Upper lobe of right lung (tissue), 1 donor: Measurements from ENCODE around the gene RAB27A. TPM values are rescaled to one million over a fixed set of nuclear protein-coding genes. Genes with fewer than 3 reads are reported as not detected.
"Not testable (repeated sequence)": the region's sequence is repeated elsewhere in the genome, so short reads cannot be mapped to it uniquely, and the experiment has no call there.

Experiments used
- ATAC-seq: fragments of 200-7000 bp; cut with Tn5 transposase; one replicate; pipeline ENCODE4 v1.9.1; 2020; ENCODE audit warnings: mild to moderate bottlenecking, moderate library complexity
- DNase-seq: peaks from one replicate; pipeline ENCODE4 v3.0.0-alpha.2; 2020
- H3K27ac ChIP-seq: fragments of 200-600 bp; one replicate; pipeline ENCODE4 v1.8.0; 2022
- H3K27me3 ChIP-seq: fragments of 200-600 bp; one replicate; pipeline ENCODE4 v1.8.0; 2022; ENCODE audit warnings: mild to moderate bottlenecking
- H3K36me3 ChIP-seq: fragments of 200-600 bp; one replicate; pipeline ENCODE4 v1.8.0; 2022
- H3K4me1 ChIP-seq: fragments of 200-600 bp; one replicate; pipeline ENCODE4 v1.8.0; 2022
- H3K4me3 ChIP-seq: fragments of 200-600 bp; one replicate; pipeline ENCODE4 v1.8.0; 2022; ENCODE audit warnings: mild to moderate bottlenecking
- H3K9me3 ChIP-seq: fragments of 200-600 bp; one replicate; pipeline ENCODE4 v1.8.0; 2022
- intact Hi-C: fragments of 100-400 bp; cut with DNase I; formaldehyde crosslinking; loops from one replicate; pipeline ENCODE4 v1.11.0; 2022
- total RNA-seq: library from RNA; stranded (reverse); fragmentation: NEBNext Ultra II Directional; extraction: Animal tissue kit (Norgen Biotek cat#: 25700); gene quantifications from one replicate; pipeline ENCODE4 v1.2.1, GENCODE V29; 2021
- TF ChIP-seq, protein P1 (sequence below): fragments of 200-600 bp; IDR thresholded peaks from one replicate; pipeline ENCODE4 v1.8.0; 2022; ENCODE audit warnings: antibody characterized with exemption
- donor health status: DM: no; HTN: yes; CAD: no; lungs with severe emphysema.

RAB27A gene
- total RNA-seq, 1 donor from 2014 or later, result 72.5 TPM

DNA sequence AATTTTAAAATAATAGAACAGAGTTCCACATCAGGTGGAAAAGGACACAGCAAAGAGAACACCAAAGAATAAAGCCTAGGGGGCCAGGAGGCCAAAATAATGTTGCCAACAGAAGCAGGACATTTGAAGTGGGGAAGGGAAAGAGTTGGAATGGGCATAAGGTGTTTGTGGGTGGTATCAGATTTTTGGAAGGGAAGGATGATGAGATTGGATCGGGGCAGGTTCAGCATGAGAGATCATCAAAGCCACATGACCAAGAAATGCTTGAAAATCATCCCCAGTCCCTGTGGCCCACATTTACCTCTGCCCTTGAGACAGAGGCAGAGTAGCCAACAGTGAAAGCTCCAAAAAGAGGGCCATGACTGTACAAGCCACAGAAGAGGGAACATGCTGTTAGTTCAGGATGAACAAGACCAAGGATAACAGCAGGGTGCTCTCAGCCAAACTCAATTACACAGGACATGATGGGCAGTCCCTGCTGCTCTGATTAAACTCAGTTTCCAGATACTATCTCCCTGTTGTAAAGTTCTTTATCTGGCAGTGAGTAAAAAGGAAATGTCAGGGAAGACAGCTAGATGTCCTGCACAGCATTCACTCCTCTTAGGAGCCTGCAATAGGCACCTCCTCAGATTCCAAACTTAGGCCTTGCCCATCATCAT, 32.5 kb downstream of the RAB27A start:
- Histone ChIP-seq H3K9me3 (no peaks in the 10 kb centered on the region), H3K4me1 (peaks cover 31% of the 10 kb centered on the region), H3K27me3 (no peaks in the 10 kb centered on the region), H3K36me3 (peaks cover 7% of the 10 kb centered on the region), H3K4me3 (no peak overlapping the region), H3K27ac (no peak overlapping the region)
- TF ChIP-seq, protein P1, sequence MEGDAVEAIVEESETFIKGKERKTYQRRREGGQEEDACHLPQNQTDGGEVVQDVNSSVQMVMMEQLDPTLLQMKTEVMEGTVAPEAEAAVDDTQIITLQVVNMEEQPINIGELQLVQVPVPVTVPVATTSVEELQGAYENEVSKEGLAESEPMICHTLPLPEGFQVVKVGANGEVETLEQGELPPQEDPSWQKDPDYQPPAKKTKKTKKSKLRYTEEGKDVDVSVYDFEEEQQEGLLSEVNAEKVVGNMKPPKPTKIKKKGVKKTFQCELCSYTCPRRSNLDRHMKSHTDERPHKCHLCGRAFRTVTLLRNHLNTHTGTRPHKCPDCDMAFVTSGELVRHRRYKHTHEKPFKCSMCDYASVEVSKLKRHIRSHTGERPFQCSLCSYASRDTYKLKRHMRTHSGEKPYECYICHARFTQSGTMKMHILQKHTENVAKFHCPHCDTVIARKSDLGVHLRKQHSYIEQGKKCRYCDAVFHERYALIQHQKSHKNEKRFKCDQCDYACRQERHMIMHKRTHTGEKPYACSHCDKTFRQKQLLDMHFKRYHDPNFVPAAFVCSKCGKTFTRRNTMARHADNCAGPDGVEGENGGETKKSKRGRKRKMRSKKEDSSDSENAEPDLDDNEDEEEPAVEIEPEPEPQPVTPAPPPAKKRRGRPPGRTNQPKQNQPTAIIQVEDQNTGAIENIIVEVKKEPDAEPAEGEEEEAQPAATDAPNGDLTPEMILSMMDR, result no peak
- ATAC-seq (no peak), DNase-seq (no peak)
- intact Hi-C loops, result no loop called here

DNA sequence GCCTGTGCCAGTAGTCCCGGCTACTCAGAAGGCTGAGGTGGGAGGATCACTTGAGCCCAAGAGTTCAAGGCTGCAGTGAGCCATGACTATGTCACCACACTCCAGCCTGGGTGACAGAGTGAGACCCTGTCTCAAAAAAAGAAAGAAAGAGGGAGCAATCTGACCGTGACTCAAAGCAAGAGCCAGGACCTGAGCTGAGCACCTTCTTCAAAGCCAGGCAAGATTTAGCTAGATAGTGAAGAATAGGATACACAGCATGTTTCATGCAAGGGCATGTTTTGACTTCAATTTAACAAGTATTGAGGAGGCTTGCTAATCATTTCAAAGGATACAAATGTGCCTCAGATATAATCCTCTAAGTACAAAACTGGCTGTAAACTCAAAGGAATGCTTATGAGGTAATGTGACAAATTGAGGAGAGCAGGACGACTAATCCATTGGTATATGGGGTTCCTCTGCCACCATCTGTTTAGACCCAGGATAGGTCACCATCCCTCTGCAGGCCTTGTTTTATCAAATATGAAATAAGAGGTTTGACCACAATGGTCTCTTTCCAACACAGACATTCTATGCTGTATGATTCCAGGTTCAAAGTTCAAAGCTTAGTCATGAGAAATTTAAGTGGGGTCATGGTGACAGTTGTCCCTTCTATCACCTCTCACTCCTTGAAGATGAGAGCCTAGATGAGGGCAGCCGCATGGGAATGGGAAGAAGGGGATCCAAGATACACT, 33.2 kb downstream of the RAB27A start:
- DNase-seq (no peak), ATAC-seq (no peak)
- no peaks in the 10 kb centered on the region for H3K27me3 ChIP-seq
- H3K4me1 ChIP-seq, result peaks cover 31% of the 10 kb centered on the region
- peak overlapping the region; percentile 7 for H3K27ac ChIP-seq
- TF ChIP-seq, protein P1, result no peak
- H3K36me3 ChIP-seq, result peaks cover 7% of the 10 kb centered on the region
- intact Hi-C loops, result no loop called here
- H3K4me3 ChIP-seq, result no peak overlapping the region
- H3K9me3 ChIP-seq, result no peaks in the 10 kb centered on the region

DNA sequence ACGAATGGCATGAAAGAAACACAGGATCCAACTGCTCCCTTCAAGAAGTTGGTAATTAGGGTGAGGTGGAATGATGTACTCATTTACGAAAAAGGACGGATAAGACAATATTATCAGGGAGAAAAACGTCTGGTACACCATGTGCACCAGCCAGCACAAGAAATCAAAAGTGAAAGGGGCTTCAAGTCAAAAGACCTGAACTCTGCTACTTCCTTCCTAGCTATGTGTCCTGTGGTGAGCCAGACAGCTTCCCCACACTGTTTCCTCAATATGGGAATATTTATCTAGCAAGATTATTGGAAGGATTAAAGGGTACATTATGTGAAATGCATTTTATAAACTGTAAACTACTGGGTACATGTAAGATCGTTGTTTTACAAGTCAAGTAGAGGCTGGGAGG, 33.9 kb downstream of the RAB27A start:
- Histone ChIP-seq H3K9me3 (no peaks in the 10 kb centered on the region), H3K27me3 (no peaks in the 10 kb centered on the region), H3K27ac (peak overlapping the region; percentile 7), H3K4me3 (peak overlapping the region; percentile 26), H3K4me1 (peaks cover 38% of the 10 kb centered on the region), H3K36me3 (peaks cover 7% of the 10 kb centered on the region)
- DNase-seq (no peak), ATAC-seq (peak; percentile 68)
- intact Hi-C loops, result no loop called here
- TF ChIP-seq, protein P1, result no peak

DNA sequence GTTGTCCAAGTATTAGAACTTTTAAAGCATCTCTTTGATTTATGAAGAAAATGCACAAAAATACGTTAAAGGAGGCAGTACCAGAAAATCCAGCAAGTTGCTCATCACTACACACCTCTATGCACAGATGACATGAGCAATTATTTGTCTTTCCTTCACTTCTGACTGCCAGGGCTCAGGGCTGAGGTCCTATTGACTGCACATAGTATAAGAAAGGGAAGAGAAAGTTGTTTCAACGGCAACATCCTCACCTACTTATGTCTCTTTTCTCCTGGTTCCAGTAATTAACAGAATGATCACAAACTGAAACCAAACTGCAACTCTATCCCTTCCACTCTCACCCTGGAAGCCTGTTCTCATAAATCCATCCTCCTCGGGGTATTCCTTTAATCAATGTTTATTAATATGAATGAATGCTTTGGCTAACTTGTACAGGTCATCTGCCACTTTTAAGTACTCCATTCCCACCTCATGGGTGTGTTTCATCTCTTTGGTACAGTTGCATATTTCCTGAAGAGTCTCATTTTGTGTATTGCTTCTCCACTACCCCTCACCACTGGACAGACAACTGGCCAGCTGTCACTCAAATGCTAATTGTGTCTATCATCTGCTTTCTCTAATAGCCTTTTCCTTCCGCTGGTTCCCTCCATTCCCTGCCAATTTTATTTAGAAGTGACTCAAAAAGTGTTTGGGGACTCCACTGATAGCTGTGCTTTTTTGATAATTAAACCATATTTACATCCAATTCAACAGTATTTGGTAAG, 34.5 kb downstream of the RAB27A start:
- DNase-seq (no peak), ATAC-seq (no peak)
- intact Hi-C loops, result no loop called here
- no peaks in the 10 kb centered on the region for H3K27me3 ChIP-seq
- peaks cover 44% of the 10 kb centered on the region for H3K4me1 ChIP-seq
- TF ChIP-seq, protein P1, result no peak
- no peaks in the 10 kb centered on the region for H3K9me3 ChIP-seq
- peak overlapping the region; percentile 26 for H3K4me3 ChIP-seq
- H3K27ac ChIP-seq, result peak overlapping the region; percentile 5
- H3K36me3 ChIP-seq, result peaks cover 6% of the 10 kb centered on the region

DNA sequence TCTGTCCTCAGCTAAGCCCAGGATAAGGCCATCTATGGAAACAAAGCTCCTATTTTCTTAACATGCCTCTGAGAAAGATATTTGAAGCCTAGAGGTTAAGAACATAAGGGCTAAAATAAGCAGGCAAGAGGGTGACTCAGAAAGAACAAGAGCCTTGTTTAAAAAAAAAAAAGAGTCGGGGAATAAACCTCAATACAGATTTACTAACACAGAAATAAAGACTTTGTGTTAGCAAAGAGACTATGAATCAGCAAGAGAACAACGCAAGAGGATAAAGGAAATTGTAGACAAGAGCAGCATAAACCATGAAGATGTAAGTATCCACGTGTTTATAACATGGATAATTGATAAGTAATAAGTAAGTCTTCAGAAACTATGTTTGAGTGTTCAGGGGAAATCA, 36.0 kb downstream of the RAB27A start:
- intact Hi-C loops, result no loop called here
- H3K27me3 ChIP-seq, result no peaks in the 10 kb centered on the region
- no peaks in the 10 kb centered on the region for H3K9me3 ChIP-seq
- peaks cover 58% of the 10 kb centered on the region for H3K4me1 ChIP-seq
- no peak overlapping the region for H3K4me3 ChIP-seq
- DNase-seq, result no peak
- no peak for ATAC-seq
- no peaks in the 10 kb centered on the region for H3K36me3 ChIP-seq
- TF ChIP-seq, protein P1, result no peak
- H3K27ac ChIP-seq, result peak overlapping the region; percentile 55

DNA sequence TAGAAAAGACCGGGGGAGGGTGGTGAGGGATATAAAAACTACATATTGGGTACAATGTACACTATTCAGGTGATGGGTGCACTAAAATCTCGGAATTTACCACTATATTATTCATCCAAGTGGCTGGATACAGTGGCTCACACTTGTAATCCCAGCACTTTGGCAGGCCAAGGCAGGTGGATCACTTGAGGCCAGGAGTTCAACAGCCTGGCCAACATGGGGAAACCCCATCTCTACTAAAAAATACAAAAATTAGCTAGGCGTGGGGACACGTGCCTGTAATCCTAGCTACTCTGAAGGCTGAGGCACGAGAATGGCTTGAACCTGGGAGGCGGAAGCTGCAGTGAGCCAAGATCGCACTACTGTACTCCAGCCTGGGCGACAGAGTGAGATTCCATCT, 37.4 kb downstream of the RAB27A start:
- intact Hi-C loops, DNase-seq, ATAC-seq, H3K36me3 ChIP-seq, H3K27ac ChIP-seq, H3K4me3 ChIP-seq, H3K9me3 ChIP-seq, H3K27me3 ChIP-seq: not testable (repeated sequence)
- peaks cover 72% of the 10 kb centered on the region for H3K4me1 ChIP-seq
